GM10847 (cell line): Measurements from ENCODE around the gene CHST8.

ENCODE experiments used
- POLR2A ChIP-seq: IDR thresholded peaks from 2 replicates; pipeline ENCODE4 v1.6.1; 2011; ENCODE audit not compliant: insufficient read length; ENCODE audit errors: extremely low read depth

CHST8 gene

DNA sequence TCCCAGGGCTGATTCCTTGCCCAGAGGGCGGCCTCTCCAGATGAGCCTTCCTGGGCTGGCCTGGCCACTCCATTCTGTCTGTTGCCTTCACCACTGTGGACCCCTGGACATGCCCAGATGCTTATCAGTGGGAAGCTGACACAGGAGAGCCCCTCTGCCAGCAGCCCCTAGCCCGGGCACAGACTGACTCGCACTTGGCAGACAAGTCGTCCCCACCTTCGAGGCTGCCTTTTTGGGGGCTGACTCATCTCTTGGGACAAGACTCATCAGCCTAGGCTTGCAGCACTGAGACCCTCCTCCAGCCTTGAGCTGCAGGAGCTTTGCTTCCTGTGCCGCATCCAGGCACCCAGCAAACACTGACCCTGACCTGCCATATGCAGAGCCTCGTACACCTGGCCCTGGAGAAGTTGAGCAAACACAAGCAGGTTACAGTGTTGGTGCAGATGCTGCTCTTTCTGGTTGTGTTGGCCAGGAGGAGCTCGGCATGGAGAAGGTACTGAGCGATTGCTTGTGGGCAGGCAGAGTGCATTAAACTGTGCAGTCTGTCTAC lies 8.1 kb downstream of the CHST8 start:
- TF ChIP-seq POLR2A: no peak

DNA sequence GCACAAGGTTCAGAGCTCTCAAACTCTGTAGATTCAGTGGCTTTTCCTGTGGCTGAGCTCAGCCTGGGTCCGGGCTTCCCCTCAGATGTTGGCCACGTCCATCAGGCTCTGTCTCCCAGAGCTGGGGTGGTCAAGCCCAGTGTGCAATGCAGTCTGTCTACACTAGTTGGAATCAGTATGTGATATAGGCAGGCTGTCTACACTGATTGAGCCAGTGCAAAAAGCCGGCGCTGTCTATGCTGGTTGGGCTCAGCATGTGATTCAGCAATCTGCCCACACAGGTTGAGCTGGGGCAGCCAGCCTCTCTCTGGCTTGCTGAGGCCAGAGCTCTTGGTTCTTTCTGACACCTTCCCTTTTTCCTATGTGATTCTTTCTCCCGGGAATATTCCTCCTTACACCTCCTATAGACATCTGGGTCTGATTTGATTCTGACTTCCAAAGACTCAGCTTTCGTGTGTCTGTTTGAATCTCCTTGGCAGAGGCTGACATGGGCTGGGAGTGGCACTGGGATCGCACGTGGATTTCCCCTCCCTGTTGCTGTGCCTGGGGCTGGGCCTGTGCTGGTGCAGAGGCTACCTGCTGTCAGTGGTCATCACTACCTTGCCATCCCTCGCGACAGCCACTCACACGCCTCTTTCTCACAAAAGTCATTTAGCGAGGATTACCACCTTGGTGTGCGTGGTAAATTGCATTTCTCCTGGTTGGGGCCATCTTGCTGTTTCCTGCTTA lies 9.3 kb downstream of the CHST8 start:
- no peak for TF ChIP-seq POLR2A

DNA sequence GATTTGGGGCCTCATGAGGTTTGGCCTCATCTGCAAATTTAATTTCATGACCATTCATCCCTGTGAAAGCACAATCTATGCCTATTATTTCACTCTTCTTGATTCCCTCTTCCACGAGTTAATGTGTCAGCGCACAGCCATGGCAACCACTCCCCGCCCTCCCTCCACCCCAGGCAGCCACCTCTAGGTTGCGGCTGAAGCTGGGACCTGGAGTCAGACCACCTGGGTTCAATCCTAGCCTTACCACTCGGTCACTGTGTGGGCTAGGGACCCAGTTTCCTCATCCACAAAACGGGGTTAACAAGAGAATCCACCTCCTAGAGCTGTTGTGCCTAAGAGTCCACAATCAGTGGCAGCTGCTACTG lies 9.8 kb downstream of the CHST8 start:
- no peak for TF ChIP-seq POLR2A

DNA sequence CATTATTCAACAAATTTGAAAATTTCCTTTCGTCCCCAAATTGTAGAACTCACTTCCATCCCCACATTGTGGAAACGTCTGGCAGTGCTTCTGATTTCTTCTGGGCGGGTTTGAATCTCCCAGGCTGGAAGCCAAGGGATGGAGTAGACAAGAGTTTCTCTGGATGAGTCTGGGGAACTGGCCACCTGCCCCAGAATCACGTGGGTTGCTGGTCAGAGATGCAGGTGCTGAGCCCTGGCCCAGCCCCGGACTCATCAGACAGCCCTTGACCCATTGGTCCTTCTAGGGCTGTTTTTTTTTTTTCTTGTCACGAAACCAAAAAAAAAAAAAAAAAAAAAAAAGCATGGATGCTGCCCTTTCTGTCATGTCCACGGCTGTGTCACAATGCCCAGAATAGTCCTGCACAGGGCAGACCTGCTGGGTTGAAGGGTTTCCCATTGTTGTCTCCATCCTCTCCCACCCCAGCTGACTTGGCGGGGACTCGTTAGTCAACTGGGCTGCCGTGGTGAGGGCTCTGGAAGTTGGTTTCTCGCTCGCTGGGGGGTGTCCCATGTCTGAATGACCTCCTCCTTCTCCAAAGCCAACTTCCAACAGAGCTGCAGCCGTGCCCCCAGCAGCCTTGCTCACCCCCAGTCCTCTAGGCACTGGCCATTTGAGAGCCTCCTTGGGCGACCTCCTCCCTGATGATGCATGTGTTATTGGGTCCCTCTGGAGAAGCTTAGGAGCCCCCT lies 12.8 kb downstream of the CHST8 start:
- TF ChIP-seq POLR2A: no peak

DNA sequence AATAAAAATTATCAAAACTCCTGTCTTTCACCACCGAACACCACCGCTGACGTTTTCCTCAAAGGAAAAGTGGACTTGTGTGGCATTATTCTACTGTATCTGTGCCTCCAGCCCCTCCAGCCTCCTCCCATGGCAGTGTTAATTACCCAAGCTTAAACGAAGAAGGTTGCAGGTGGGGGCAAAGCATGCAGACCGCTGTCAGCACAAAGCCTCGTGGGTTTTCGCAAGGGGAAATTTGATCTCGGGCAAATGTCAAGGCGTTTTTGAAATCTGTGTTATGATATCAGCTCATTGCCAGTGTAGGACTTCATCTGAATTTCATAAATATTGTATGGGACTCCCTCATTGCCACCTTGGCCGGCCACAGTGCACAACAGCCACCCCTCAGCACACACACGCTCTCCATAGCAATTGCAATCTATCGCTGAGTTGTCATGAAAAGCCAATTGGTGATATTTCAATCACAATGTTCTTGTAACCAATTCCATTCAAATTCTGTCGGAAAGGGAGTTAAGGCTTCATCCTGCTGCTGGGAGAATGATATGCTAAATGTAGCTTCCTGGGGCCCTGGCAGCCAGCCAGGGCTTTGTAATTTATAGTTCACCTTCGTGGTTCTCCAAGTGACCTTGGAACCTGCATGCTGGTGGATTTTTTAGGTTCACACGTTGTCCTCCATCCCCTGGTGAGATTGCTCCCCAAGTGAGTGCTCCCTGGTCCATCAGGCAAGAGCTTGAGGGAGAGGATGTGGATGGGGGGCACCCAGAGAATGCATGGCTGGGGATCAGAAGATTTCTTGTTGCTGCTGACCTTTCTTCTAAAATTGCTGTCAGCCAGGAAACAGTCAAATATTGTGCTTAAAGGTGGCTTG lies 16.6 kb downstream of the CHST8 start:
- no peak for TF ChIP-seq POLR2A

DNA sequence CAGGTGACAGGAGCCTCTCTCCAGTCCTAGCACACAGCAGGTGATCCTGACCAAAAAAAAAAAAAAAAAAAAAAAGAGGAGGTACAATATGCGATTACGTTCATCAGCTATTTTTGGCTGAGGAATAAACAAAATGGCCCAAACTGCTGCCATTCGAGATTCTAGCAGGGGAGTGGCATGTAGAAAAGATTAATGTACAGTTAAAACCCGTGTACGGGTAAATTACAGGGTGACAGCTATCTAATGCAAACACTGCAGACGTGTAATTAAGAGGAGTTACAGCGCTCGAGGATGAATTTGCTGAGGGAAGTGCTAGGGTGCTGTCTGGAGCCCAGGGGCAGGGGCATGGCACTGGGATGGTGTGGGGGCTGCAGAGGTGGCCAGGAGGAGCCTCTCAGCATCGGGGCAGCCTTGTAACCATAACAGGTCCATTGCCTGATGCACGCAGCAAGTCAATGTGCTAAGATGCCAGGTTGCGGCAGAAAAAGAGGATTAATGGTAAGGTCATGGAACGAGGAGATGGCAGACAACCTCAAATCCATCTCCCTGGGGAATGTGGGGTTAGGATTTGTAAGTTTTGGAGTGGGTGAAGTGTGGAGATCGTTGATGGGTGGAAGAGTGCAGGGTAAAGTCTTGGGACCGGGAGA lies 17.4 kb downstream of the CHST8 start:
- TF ChIP-seq POLR2A: no peak

DNA sequence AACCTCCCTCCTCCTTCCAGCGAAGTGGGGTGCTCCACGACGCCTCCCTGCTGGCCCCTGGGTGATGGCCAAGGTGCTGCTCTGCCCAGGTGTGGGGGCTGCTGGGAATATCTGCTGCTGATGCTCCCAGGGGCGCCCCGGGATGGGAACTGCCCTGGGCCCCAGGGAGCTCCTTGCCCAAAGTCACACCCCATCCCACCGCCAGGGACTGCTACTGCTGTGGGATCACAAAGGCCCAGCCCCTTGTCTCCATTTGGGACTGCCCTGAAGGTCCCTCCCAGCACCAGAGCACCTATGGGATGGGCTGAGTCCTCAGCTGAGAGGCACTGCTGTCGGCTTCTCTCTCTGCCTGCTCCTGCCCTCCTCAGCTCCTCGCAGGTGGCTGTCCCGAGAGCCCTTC lies 19.0 kb downstream of the CHST8 start:
- no peak for TF ChIP-seq POLR2A

DNA sequence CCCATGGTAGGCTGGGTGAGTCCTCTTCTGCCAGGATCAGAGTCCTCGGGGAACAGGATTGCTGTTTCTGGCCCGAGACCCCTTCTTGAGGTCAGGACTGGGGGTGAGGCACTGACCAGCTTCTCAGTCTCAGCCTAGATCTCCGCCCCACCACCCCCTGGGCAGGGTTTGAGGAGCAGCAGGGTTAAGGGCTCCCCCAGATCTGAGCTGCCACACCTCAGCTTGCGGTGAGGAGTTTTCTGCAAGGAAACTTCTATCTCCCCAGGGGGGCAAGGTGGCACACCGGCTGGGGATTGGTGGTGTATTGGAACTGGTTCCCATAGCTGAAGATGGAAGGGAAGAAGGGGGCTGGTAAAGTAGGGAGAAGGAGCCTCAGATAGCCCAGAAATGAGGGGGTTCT lies 19.5 kb downstream of the CHST8 start:
- no peak for TF ChIP-seq POLR2A

DNA sequence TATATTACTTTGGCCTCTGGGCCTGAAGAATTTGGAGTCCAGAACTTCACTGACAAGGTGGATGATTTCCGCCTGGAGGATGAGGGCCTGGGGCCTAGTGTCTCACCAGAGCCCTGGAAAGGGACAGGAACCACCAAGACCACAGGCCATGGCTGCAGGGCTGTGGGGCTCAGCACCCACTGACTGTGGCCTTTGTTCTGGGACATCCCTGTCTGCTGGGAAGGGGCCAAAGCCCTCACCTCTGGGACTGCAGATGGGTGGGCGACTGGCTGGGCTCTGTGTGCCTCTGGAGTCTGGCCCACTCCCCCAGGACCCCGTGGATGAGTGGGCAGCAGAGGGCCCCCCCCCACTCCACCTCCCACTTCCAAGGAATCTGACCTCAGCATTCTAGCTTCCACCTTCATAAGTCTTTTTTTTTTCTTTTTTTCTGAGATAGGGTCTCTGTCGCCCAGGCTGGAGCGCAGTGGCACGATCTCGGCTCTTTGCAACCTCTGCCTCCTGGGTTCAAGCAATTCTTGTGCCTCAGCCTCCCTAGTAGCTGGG lies 20.3 kb downstream of the CHST8 start:
- no peak for TF ChIP-seq POLR2A

DNA sequence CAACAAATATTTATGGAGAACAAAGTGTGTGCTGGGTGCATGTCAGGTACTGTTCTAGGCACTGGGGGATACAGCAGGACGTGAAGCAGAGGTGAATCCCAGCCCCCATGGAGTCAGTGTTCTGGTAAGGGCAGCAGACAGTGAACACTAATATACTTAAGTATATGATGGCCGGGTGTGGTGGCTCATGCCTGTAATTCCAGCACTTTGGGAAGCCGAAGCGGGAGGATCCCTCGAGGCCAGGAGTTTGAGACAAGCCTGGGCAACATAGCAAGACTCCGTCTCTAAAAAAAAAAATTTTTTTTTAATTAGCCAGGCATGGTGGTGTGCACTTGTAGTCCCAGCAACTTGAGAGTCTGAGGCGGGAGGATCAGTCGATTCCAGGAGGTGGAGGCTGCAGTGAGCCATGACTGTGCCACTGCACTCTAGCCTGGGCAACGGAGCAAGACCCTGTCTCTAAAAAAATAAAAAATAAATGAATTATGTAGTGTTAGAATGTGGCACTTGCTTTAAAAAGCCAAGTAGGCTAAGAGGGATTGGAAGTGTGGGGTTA lies 22.6 kb downstream of the CHST8 start:
- TF ChIP-seq POLR2A: no peak

DNA sequence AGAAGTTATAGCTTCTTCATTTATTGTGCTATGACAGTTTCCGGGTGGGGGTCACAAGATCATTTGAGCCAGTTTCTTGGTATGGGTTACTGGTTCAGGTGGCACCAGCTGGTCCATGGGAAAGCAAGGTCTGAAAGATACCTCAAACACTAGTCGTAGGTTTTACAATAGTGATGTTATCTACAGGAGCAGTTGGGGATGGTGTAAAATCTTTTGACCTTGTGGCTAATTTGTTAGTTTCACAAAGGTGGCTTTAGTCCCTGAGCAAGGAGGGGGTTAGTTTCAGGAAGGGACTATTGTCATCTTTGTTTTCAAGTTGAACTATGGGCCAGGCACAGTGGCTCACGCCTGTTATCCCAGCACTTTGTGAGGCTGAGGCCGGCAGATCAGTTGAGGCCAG lies 24.6 kb downstream of the CHST8 start:
- TF ChIP-seq POLR2A: no peak

DNA sequence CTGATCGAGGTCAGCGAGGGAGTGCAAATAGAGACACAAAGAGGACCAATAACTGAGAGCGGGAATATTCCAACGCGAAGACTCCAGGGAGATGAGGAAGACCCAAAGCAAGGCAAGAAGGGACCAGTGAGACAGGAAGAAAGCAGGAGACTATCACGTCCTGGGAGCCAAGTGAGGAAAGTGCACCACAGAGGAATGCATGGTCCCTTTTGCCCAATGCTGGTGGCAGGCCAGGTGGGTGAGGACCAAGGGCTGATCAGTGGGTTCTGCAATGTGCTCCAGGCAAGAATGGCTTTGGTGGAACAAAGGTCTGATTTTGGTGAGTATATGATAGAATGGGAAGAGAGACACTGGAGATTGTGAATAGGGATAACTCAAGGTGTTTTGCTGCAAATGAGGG lies 25.4 kb downstream of the CHST8 start:
- TF ChIP-seq POLR2A: no peak

DNA sequence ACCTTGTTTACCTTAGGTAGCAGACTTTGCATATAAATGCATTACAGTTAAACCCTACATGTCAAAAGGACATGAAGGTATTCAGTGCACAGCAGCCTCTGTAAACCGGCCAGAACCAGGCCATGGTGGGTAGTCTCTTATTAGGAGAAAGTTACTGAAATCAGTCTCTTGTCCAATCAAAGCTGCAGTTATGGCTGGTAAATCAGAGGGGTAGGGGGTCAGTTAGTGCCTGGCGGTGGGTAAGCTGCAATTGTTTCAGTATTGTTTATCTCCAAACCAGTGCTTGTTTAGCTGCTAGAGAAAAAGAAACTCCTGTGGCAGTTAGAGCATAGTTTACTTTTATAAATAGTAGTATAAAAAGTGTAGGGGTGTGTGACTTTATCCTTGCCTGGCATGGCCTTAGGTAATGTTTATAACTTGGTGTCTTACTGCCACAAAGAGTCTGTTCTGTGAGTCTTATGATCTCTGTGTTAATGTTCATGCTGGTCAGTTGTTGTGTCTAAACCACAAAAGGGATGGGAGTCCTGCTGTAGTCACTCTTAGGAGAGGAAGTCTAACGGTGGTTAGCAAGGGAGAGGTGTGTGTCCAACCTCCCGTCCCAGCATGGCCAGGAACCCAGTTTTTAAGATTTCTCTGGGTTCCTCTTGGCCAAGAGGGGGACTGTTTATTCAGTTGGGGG lies 28.0 kb downstream of the CHST8 start:
- TF ChIP-seq POLR2A: no peak

DNA sequence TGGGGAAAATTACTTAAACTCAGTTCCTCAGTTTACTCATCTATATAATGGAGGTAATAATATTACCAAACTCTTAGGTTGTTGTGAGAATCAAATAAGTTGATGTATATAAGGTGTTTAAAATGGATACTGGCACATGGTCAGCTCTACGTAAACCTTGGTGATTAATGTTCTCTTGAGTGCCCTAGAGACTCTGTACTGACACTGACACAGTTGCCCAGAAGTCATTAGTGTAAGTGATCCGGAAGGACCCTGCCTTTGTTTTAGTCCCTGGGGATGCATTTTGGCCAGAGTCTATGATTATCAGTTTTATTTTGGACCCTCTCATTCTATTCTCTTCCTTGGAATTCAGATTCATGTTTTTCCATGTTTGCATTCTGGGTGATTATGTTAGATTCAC lies 31.9 kb downstream of the CHST8 start:
- no peak for TF ChIP-seq POLR2A
